ENCODE measurements around the gene CRADD.
"Not testable (repeated sequence)": the region's sequence is repeated elsewhere in the genome, so short reads cannot be mapped to it uniquely, and the experiment has no call there.

The CRADD gene

DNA sequence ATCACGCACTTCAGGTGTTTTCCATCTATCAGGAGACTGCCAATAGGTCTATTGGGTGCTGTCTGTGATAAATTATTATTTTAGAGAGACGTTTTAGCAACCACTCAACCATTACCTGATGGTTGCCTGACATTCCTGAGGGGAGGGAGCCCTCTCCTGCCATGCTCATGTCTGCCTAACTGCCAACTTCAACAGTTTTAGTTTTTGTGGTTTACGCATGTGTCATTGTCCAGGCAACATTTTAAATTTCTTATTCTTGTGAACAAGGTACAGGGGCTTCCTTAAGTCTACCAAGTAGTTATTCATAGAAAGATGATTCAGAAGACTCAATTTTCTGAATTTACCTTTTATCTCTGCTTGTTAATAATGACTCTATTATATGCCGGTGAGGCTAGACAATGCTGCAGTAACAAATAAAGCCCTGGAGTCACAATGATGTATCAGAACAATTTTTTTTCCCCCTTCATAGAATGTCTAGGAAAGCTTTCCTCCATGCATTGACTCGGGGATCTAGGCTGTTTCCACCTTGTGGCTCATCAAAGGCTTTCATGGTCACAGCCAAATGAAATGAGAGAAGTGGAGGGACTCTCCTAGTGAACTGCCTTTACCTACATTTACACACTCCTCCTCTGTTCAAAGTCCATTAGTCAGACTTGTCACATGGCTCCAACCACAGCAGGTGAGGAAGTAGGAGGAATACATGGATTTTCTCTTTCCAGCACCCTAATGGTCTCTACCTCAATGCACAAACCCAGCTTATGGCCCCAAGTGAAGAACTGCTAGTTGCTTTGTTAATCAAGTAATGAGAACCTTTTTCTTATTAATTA is 225.8 kb downstream of the CRADD start:
- no peak for DNase-seq (ENCODE audit: low read depth)
- no peak overlapping the region for H3K4me3 ChIP-seq (ENCODE audit: low read depth, low read length)

DNA sequence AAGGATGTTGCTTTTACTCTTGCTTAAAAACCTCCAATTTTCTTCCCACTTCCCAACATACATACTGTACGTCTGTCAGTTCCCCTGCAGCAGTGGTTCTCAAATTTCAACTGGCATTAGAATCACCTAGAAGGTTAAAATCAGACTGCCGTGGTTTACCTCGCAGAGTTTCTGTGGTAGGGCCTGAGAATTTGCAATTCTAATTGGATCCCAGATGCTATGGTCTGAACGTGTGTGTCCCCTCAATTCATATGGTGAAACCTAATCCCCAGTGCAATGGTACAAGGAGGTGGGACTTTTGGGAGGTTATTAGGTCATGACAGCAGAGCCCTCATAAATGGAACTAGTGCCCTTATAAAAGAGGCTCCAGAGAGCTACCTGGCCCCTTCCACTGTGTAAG is 226.9 kb downstream of the CRADD start:
- no peak for DNase-seq (ENCODE audit: low read depth)

DNA sequence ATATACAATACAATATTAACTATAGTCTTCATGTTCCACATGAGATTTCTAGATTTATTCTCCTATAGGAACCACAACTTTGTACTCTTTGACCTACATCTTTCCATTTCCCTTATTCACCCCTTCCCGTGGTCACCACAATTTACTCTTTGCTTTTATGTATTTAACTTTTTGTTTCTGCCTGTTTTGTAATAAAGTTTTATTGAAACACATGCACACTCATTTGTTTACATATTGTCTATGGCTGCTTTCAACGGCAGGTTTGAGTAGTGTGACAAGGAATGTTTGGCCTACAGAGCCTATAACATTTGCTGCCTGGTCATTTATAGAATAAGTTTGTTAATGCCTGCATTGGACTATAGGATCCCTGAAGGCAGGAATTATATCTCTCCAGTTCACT is 231.1 kb downstream of the CRADD start:
- DNase-seq (ENCODE audit: low read depth): no peak
- H3K4me3 ChIP-seq (ENCODE audit: low read depth, low read length): no peak overlapping the region

More for the DNA sequence above, 226.9 kb downstream of the CRADD start:
- H3K4me3 ChIP-seq (ENCODE audit: low read depth, low read length): no peak overlapping the region

DNA sequence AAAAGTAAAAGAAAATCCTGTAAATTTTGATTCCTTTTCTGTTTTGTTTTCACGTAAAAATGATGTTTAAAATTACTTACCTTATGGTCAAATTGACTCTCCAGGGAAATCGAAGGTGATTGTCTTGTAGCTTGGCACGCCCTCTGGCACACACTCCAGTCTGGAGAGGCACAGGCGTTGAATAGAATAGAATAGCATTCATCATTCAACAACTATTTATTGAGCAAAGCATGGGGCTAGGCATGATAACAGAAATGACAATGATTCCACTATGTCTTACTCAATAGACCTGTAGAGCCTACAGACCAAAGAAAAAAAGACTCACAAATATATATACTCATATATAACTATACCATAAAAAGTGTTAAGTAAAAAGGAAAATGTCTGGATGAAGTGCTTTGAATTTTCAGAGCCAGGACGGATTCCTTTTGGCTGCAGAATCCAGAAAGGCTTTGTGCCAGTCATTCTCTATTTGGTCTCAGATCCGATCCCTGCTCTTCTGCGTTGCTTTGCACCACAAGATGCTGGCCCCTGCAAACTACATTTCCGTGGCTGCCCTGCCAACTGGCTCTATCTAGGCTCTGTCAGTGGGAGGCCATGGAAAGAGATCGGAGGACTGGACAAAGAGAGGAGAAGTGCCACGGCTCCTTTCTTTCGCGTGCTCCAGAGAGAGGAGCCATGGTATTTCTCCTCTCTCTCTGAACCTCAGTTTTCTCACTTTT is 231.8 kb downstream of the CRADD start:
- DNase-seq (ENCODE audit: low read depth): no peak
- no peak overlapping the region for H3K4me3 ChIP-seq (ENCODE audit: low read depth, low read length)

DNA sequence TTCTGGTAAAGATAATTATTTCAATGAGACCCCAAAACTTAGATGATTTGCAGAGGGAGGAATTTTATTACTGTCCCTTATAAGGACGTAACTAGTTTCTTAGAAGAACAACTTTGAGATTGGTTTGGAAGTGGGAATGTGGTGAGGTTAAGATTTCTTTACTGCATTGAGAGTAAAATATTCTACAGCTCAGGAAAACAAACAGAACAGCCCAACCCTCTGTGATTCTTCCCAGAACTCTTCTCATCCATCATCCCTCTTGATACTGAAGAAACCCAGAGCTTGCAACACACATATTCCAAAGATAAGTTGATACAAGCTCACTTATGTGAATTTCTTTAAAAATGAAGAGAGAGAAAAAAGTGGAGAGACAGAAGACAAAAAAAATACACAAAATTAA is 234.2 kb downstream of the CRADD start:
- DNase-seq (ENCODE audit: low read depth): no peak
- H3K4me3 ChIP-seq (ENCODE audit: low read depth, low read length): no peak overlapping the region

DNA sequence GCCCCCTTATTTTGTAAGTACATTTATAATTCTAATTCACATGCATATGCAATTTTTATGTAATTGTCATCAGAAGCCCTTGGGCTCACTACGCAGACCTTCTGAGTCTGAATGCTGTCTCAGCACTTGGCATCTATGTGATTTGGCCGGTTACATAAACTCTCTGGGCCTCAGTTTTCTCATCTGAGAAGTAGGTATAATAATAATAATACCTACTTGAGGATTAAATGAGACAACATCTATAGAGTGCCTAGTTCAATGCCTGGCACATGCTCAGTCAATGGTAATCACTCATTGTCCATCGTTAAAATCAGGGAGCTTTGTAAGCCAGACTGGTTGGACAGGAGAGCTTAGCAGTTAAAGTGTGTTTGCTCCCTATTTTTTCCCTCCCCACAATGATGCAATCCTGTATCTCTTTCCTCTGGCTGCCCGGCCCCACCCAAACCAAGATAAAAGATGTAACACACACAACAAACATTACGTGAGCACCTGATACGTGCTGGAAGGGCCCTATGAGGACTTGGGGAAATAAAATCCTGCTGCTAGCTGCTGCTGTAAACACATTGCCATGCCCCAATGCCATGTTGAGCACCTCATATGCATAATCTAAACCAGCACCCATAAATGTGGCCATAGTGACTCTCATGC is 235.0 kb downstream of the CRADD start:
- H3K4me3 ChIP-seq (ENCODE audit: low read depth, low read length): no peak overlapping the region
- DNase-seq (ENCODE audit: low read depth): no peak

DNA sequence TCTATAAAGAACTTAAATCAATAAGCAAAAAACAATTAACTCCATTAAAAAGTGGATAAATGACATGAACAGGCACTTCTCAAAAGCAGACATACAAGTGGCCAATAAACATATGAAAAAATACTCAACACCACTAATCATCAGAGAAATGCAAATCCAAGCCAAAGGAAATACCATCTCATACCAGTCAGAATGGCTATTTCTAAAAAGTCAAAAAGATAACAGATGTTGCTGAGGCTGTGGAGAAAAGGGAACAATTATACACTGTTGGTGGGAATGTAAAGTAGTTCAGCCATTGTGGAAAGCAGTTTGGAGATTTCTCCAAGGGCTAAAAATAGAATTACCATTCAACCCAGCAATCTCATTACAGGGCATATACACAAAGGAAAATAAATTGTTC is 236.7 kb downstream of the CRADD start:
- no peak overlapping the region for H3K4me3 ChIP-seq (ENCODE audit: low read depth, low read length)
- no peak for DNase-seq (ENCODE audit: low read depth)

DNA sequence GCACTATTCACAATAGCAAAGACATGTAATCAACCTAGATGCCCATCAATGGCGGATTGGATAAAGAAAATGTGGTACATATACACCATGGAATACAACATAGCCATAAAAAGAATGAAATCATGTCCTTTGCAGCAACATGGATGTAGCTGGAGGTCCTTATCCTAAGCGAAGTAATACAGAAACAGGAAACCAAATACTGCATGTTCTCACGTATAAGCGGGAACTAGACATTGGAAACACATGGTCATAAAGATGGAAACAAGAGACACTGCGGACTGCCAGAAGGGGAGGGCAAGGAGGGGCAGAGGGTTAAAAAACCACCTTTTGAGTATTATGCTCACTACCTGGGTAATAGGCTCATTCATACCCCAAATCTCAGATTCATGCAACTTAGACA is 237.1 kb downstream of the CRADD start:
- H3K4me3 ChIP-seq (ENCODE audit: low read depth, low read length): no peak overlapping the region
- DNase-seq (ENCODE audit: low read depth): no peak

DNA sequence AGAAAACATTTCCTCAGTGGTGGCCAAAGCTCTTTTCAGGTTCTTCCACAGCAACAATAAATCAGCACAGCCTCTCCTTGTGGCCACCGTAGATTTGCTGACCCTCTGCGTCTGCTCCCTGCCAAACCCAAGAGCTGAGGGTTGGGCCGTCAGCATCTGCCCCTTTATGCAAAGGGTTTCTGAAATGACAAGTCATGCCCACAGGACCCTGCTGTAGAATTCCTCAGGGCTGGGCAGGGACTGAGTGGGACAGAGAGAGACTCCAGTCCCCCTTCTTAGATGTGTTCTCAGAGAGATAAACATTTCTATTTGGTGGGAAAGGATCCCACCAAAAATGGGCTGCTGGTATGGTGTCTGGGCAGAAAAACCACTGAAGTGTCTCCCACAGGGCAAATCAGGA is 238.2 kb downstream of the CRADD start:
- DNase-seq (ENCODE audit: low read depth): no peak
- H3K4me3 ChIP-seq (ENCODE audit: low read depth, low read length): no peak overlapping the region

DNA sequence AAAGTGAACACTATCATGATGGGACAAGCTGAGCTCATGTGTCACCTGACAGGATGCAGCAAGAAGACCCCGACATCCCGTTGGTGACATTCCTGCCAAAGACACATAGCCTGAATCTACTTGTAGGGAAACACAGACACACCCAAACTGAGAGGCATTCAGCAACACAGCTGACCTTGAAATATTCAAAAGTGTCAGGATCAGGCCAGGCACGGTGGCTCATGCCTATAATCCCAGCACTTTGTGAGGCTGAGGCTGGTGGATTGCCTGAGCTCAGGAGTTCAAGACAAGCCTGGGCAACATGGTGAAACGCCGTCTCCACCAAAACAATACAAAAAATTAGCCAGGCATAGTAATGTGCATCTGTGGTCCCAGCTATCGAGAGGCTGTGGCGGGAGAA is 239.2 kb downstream of the CRADD start:
- no peak overlapping the region for H3K4me3 ChIP-seq (ENCODE audit: low read depth, low read length)
- DNase-seq (ENCODE audit: low read depth): no peak

DNA sequence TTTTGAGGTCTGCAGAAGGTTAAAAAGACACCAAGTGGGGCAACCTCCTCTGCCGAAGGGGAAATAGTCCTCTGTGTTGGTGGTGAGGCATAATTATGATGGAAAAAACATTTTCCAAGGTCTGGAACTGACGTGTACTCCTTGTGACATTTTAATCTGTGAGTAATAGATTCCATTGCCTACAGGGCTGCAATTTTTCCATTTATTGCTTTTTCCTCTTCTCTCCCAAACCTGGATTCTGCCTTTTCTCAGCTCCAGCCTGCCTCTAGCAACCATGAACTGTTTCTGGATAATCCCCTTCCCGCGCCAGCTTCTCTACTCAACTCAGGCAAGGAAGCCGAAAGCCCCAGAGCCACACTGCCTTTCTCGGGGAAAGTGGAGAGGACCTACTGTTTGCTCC is 241.1 kb downstream of the CRADD start:
- H3K4me3 ChIP-seq (ENCODE audit: low read depth, low read length): no peak overlapping the region
- no peak for DNase-seq (ENCODE audit: low read depth)

DNA sequence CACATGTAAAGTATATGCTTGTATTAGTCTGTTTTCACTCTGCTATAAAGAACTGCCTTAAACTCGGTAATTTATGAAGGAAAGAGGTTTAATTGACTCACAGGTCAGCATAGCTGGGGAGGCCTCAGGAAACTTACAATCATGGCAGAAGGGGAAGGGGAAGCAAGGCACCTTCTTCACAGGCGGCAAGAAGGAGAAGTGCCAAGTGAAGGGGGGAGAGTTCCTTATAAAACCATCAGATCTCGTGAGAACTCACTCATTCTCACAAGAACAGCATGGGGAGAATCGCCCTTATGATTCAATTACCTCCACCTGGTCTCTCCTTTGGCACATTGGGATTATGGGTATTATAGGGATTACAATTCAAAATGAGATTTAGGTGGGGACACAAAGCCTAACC is 241.7 kb downstream of the CRADD start:
- H3K4me3 ChIP-seq (ENCODE audit: low read depth, low read length): no peak overlapping the region
- DNase-seq (ENCODE audit: low read depth): no peak

DNA sequence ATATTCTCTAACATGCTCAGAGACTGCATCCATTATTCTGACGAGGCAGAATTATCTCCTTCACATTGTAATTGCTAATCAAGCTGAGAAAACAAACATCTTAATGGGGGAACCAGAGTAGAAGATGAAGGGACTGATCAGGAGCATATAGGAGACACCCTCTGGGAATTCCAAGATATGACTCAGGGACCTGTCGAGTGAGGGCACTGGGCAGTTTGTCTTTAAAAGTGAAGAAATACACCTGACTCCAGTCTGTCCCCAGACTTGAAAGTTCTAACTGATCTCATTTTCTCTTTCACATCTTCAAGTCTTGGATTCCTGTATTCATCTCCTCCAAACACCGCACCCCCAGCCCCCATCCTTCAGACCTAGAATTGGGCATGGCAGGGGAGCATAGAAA is 244.3 kb downstream of the CRADD start:
- no peak for DNase-seq (ENCODE audit: low read depth)
- no peak overlapping the region for H3K4me3 ChIP-seq (ENCODE audit: low read depth, low read length)

DNA sequence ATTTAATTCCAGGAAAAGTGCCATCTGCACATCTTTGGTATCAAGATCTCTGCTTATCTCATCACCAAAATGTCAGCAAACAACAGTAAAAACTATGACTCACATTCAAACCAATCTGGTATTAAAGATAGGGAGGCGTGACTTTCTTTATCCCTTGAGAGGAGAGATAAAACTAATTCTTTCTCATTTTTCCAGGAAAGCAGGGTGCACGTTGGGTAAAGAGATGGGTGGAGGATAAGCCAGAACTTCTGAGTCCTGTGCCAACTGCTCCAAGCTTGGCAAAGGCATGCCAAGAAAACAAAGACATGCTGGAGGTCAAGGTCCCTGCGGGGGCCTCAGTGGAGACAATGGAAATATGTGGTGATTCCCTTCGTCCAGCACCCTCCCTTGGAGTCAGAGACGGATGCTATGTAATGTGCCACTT is 245.4 kb downstream of the CRADD start:
- DNase-seq (ENCODE audit: low read depth): no peak
- no peak overlapping the region for H3K4me3 ChIP-seq (ENCODE audit: low read depth, low read length)

DNA sequence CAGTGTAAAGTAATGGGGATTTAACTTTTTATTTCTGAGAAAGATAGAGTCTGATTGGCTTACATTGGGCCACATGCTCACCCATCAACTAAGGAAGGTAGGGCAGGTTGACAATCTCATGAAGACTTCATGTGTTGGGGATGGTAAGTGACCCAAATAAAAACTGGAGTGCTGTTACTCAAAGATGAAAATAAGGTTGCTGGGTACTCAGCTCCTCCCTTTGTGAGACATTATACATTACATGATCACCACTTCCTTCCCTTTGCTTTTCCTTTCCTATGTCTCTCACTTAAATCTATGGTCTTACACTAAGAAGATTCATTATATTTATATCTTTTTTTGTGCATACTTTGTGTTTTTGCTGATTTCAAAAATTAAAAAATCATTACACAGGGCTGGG is 247.2 kb downstream of the CRADD start:
- no peak for DNase-seq (ENCODE audit: low read depth)
- no peak overlapping the region for H3K4me3 ChIP-seq (ENCODE audit: low read depth, low read length)

DNA sequence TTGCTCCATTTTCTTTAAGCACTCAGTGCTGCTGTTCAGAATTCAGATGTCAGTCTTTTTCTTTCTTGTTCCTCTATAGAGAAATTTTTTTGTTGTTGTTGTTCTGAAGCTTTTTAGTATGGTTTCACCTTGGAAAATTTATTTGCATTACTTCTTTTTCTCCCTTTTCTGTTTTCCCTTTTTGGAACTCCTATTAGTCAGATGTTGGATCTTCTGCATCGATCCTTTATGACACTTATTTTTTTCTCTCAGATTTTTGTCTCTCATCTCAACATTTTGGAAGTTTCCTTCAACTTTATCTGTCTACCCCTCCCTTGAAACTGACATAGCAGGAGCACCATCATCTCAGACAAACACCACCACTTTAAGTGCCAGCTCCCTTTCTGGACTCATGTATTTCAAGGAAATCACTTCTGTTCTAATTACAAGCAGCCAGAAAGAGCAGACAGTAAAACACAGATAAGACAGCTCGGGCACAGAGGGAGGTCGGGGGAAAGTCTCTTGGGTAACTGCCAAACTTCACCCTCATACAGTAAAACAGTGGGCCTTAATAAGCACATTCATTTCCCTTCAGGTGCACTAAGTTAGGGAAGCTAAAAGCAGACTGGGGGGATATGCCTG is 248.5 kb downstream of the CRADD start:
- no peak overlapping the region for H3K4me3 ChIP-seq (ENCODE audit: low read depth, low read length)
- no peak for DNase-seq (ENCODE audit: low read depth)

DNA sequence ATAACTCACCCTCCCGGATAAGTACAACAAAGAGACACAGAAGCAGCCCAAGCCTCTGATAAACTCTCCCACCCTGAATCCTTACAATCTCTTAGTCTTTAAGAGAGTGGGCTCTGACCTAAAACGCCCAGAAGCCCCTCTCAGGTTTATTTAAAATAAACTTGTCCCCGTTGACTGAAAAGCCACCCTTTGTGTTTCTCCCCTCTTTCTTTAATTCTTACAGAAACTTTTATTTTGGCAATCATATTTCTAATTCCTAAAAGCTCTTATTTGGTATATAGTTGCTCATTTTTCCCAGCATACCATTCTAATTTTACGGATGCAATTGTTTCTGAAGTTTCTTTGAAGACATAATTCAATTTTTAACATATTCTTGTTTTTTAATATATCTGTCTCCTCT is 249.1 kb downstream of the CRADD start:
- no peak overlapping the region for H3K4me3 ChIP-seq (ENCODE audit: low read depth, low read length)
- no peak for DNase-seq (ENCODE audit: low read depth)

DNA sequence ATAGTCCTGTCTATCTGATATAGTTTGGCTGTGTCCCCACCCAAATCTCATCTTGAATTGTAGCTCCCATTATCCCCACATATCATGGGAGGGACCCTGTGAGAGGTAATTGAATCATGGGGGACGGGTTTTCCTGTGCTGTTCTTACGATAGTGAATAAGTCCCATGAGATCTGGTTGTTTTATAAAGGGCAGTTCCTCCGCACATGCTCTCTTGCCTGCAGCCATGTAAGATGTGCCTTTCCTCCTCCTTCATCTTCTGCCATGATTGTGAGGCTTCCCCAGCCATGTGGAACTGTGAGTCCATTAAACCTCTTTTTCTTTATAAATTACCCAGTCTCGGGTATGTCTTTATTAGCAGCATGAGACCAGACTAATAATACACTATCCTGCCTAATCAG is 251.9 kb downstream of the CRADD start:
- H3K4me3 ChIP-seq (ENCODE audit: low read depth, low read length): not testable (repeated sequence)

DNA sequence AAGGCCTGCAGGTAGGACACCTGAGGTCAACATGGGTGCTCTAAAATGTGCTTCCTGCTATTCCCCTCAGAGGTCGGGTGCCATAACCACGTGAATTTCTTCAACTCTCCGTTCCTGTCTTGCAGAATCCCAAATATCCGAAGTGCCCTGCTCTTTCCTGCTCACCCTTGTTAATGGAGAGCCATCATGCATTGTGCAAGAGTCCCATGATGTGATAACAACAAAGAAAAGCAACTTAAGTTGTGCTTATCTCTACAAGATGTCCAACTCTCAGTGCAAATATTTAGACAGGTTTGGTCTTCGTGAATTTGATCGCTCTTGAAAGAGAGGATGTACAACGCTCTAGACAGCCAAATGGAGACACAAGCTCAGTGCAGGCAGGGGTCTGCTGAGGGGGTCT is 260.6 kb downstream of the CRADD start:
- no peak for DNase-seq (ENCODE audit: low read depth)
- H3K4me3 ChIP-seq (ENCODE audit: low read depth, low read length): no peak overlapping the region

More for the DNA sequence above, 251.9 kb downstream of the CRADD start:
- DNase-seq (ENCODE audit: low read depth): not testable (repeated sequence)

DNA sequence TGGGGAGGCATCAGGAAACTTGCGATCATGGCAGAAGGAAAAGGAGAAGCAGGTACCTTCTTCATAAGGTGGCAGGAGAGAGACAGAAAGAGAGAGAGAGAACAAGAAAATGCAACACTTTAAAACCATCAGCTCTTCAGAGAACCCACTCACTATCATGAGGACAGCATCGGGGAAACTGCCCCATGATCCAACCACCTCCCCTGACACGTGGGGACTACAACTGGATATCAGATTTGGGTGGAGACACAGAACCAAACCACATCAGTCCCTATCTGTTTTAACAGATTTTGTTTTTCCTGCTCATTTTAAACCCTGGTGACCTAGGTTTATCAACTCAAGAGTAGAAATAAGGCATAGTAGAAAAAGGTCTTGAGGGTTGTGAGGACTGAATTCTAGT is 261.1 kb downstream of the CRADD start:
- DNase-seq (ENCODE audit: low read depth): no peak

More for the DNA sequence above, 261.1 kb downstream of the CRADD start:
- H3K4me3 ChIP-seq (ENCODE audit: low read depth, low read length): no peak overlapping the region

All from skeletal muscle cell (primary cell).